ENCODE measurements around the gene SLC9A1.

The SLC9A1 gene

GRCh38 chr1:27071049-27071416 is 83.9 kb downstream of the SLC9A1 start:
- Histone ChIP-seq H4K8ac (ENCODE audit: low read length) (peak overlapping the region; percentile 56), H3K4ac (ENCODE audit: low read depth in 1 of 2, low read length in 2 of 2) (no peak overlapping the region), H3K79me1 (replicated peaks; ENCODE audit: low read length, poor library complexity, severe bottlenecking) (no peaks in the 10 kb centered on the region), H2BK15ac (ENCODE audit: low read depth, poor library complexity, severe bottlenecking) (no peak overlapping the region), H2AFZ (ENCODE audit: low read depth, low read length) (no peak overlapping the region), H3K36me3 (ENCODE audit: control insufficient read depth in 1 of 2, insufficient read depth in 2 of 2, low read depth in 1 of 2, low read length in 2 of 2) (no peaks in the 10 kb centered on the region), H3K9me3 (ENCODE audit: control insufficient read depth, low read length) (no peaks in the 10 kb centered on the region), H3K4me1 (ENCODE audit: control insufficient read depth, insufficient read depth, low read depth, low read length) (peaks cover 3% of the 10 kb centered on the region), H3K14ac (ENCODE audit: low read length in 2 of 2) (no peak overlapping the region), H2BK5ac (ENCODE audit: low read depth, low read length, poor library complexity, severe bottlenecking) (no peak overlapping the region), H3K27me3 (ENCODE audit: control insufficient read depth in 1 of 2, insufficient read depth in 1 of 2, low read length in 2 of 2) (peaks cover 5 to 8% of the 10 kb centered on the region in 2 experiments), H3K4me2 (ENCODE audit: low read length, poor library complexity, severe bottlenecking) (no peak overlapping the region), H2BK120ac (ENCODE audit: low read depth, low read length) (no peak overlapping the region), H2BK12ac (ENCODE audit: low read length in 2 of 2) (no peak overlapping the region), H2AK5ac (ENCODE audit: low read length, severe bottlenecking) (no peak overlapping the region), H3K18ac (ENCODE audit: low read depth in 1 of 2, low read length in 2 of 2) (no peak overlapping the region), H3K23ac (ENCODE audit: low read length in 2 of 2) (no peak overlapping the region), H3K9ac (ENCODE audit: low read length) (no peak overlapping the region), H3K27ac (ENCODE audit: low read length, poor library complexity, severe bottlenecking) (no peak overlapping the region), H4K91ac (ENCODE audit: low read length) (no peak overlapping the region), H3K4me3 (ENCODE audit: insufficient read depth in 1 of 2, low read depth in 1 of 2, low read length in 2 of 2) (no peak overlapping the region)
- DNase-seq, result peak; percentile 36
- WGBS, result 56% methylated on average over 8 of the region's 8 CpGs

DNA sequence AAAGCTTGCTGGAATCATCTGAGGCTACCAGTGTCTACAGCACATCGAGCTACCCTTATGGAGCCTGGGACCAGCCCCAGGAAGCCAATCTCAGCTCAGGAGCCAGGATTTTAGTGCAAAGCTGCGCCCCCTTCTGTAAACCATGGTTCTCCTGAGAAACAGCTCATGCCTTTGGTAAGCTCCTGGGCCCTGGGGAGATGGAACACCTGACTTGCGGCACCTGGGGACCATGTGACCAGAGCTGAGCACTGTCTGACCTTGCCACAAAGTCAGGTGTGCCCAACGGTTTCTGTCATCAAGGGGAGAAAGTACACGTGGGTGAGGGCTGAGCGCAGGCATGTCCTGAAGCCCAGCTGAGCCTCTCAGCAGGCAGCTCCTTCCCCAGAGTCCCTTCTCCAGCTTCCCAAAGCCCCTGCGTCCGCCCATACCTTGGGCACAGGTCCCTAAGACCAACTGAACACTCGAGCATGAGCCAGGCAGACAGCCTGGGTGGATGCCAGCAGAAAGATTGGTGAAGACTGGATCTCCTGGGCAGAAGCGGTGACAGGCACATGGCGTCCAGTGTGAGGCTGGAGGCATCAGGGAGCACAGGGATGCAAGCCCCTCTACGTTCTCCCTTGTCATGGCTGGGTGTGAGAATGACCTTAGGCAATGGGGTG is 84.4 kb downstream of the SLC9A1 start:
- 72% methylated on average over 12 of the region's 12 CpGs for WGBS
- H3K9me3 ChIP-seq (ENCODE audit: control insufficient read depth, low read length), result no peaks in the 10 kb centered on the region
- H3K4ac ChIP-seq (ENCODE audit: low read depth in 1 of 2, low read length in 2 of 2), result no peak overlapping the region
- H3K27me3 ChIP-seq (ENCODE audit: control insufficient read depth in 1 of 2, insufficient read depth in 1 of 2, low read length in 2 of 2), result peaks cover 5 to 8% of the 10 kb centered on the region in 2 experiments
- H2BK120ac ChIP-seq (ENCODE audit: low read depth, low read length), result no peak overlapping the region
- no peak overlapping the region for H2BK12ac ChIP-seq (ENCODE audit: low read length in 2 of 2)
- H3K4me3 ChIP-seq (ENCODE audit: insufficient read depth in 1 of 2, low read depth in 1 of 2, low read length in 2 of 2), result no peak overlapping the region
- H4K91ac ChIP-seq (ENCODE audit: low read length), result no peak overlapping the region
- no peak for DNase-seq
- H2AFZ ChIP-seq (ENCODE audit: low read depth, low read length), result no peak overlapping the region
- H3K23ac ChIP-seq (ENCODE audit: low read length in 2 of 2), result no peak overlapping the region
- no peak overlapping the region for H3K4me2 ChIP-seq (ENCODE audit: low read length, poor library complexity, severe bottlenecking)
- H3K27ac ChIP-seq (ENCODE audit: low read length, poor library complexity, severe bottlenecking), result no peak overlapping the region
- no peaks in the 10 kb centered on the region for H3K36me3 ChIP-seq (ENCODE audit: control insufficient read depth in 1 of 2, insufficient read depth in 2 of 2, low read depth in 1 of 2, low read length in 2 of 2)
- no peak overlapping the region for H2BK5ac ChIP-seq (ENCODE audit: low read depth, low read length, poor library complexity, severe bottlenecking)
- no peaks in the 10 kb centered on the region for H3K79me1 ChIP-seq (replicated peaks; ENCODE audit: low read length, poor library complexity, severe bottlenecking)
- H2BK15ac ChIP-seq (ENCODE audit: low read depth, poor library complexity, severe bottlenecking), result no peak overlapping the region
- no peak overlapping the region for H4K8ac ChIP-seq (ENCODE audit: low read length)
- H3K18ac ChIP-seq (ENCODE audit: low read depth in 1 of 2, low read length in 2 of 2), result no peak overlapping the region
- H3K9ac ChIP-seq (ENCODE audit: low read length), result no peak overlapping the region
- H2AK5ac ChIP-seq (ENCODE audit: low read length, severe bottlenecking), result no peak overlapping the region
- H3K4me1 ChIP-seq (ENCODE audit: control insufficient read depth, insufficient read depth, low read depth, low read length), result peaks cover 3% of the 10 kb centered on the region
- H3K14ac ChIP-seq (ENCODE audit: low read length in 2 of 2), result no peak overlapping the region

- Histone ChIP-seq H3K9ac (ENCODE audit: low read length) (no peak overlapping the region), H3K36me3 (ENCODE audit: control insufficient read depth in 1 of 2, insufficient read depth in 2 of 2, low read depth in 1 of 2, low read length in 2 of 2) (no peaks in the 10 kb centered on the region), H3K27ac (ENCODE audit: low read length, poor library complexity, severe bottlenecking) (no peak overlapping the region), H2AK5ac (ENCODE audit: low read length, severe bottlenecking) (no peak overlapping the region), H2BK5ac (ENCODE audit: low read depth, low read length, poor library complexity, severe bottlenecking) (no peak overlapping the region), H3K9me3 (ENCODE audit: control insufficient read depth, low read length) (no peaks in the 10 kb centered on the region), H2BK15ac (ENCODE audit: low read depth, poor library complexity, severe bottlenecking) (no peak overlapping the region), H3K18ac (ENCODE audit: low read depth in 1 of 2, low read length in 2 of 2) (no peak overlapping the region), H2BK12ac (ENCODE audit: low read length in 2 of 2) (no peak overlapping the region), H3K4me3 (ENCODE audit: insufficient read depth in 1 of 2, low read depth in 1 of 2, low read length in 2 of 2) (no peak overlapping the region), H3K23ac (ENCODE audit: low read length in 2 of 2) (no peak overlapping the region), H3K27me3 (ENCODE audit: control insufficient read depth in 1 of 2, insufficient read depth in 1 of 2, low read length in 2 of 2) (peaks cover 5 to 8% of the 10 kb centered on the region in 2 experiments), H4K8ac (ENCODE audit: low read length) (no peak overlapping the region), H3K4ac (ENCODE audit: low read depth in 1 of 2, low read length in 2 of 2) (no peak overlapping the region), H4K91ac (ENCODE audit: low read length) (no peak overlapping the region), H3K4me2 (ENCODE audit: low read length, poor library complexity, severe bottlenecking) (no peak overlapping the region), H3K14ac (ENCODE audit: low read length in 2 of 2) (no peak overlapping the region), H3K4me1 (ENCODE audit: control insufficient read depth, insufficient read depth, low read depth, low read length) (peaks cover 3% of the 10 kb centered on the region), H2BK120ac (ENCODE audit: low read depth, low read length) (no peak overlapping the region), H2AFZ (ENCODE audit: low read depth, low read length) (no peak overlapping the region), H3K79me1 (replicated peaks; ENCODE audit: low read length, poor library complexity, severe bottlenecking) (no peaks in the 10 kb centered on the region)
- WGBS, result 94% methylated on average over 4 of the region's 4 CpGs
- DNase-seq, result no peak
Observed at GRCh38 chr1:27068922-27069321, 86.0 kb downstream of the SLC9A1 start.

DNA sequence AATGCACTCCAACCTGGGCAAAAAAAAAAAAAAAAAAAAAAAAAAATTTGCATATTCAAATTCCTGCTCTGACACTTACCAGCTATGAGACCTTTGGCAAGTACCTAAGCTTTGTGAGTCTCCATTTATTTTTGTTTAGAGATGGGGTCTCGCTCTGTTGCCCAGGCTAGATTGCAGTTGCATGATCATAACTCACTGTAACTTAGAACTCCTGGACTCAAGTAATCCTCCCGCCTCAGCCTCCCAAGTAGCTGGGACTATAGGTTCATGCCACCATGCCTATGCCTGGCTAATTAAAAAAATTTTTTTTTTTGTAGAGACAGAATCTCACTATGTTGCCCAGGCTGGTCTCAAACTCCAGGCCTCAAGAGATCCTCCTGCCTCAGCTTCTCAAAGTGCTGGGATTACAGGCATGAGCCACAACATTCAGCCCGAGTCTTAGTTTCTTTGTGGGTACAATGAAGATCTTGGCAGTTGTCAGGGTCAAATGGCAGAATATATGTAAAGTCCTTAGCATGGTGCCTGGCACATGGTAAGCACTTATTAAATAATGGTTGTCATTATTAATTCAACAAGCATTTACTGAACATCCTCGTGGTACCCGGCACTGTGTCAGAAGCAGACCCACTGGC is 88.8 kb downstream of the SLC9A1 start:
- Histone ChIP-seq H2BK5ac (ENCODE audit: low read depth, low read length, poor library complexity, severe bottlenecking) (no peak overlapping the region), H2AK5ac (ENCODE audit: low read length, severe bottlenecking) (no peak overlapping the region), H3K79me1 (replicated peaks; ENCODE audit: low read length, poor library complexity, severe bottlenecking) (no peaks in the 10 kb centered on the region), H3K23ac (ENCODE audit: low read length in 2 of 2) (no peak overlapping the region), H4K91ac (ENCODE audit: low read length) (no peak overlapping the region), H4K8ac (ENCODE audit: low read length) (no peak overlapping the region), H3K4me1 (ENCODE audit: control insufficient read depth, insufficient read depth, low read depth, low read length) (peaks cover under 1% of the 10 kb centered on the region), H2BK12ac (ENCODE audit: low read length in 2 of 2) (no peak overlapping the region), H3K18ac (ENCODE audit: low read depth in 1 of 2, low read length in 2 of 2) (no peak overlapping the region), H2BK15ac (ENCODE audit: low read depth, poor library complexity, severe bottlenecking) (no peak overlapping the region), H3K4me2 (ENCODE audit: low read length, poor library complexity, severe bottlenecking) (no peak overlapping the region), H3K36me3 (ENCODE audit: control insufficient read depth in 1 of 2, insufficient read depth in 2 of 2, low read depth in 1 of 2, low read length in 2 of 2) (no peaks in the 10 kb centered on the region), H3K4me3 (ENCODE audit: insufficient read depth in 1 of 2, low read depth in 1 of 2, low read length in 2 of 2) (no peak overlapping the region), H3K9me3 (ENCODE audit: control insufficient read depth, low read length) (no peaks in the 10 kb centered on the region), H2BK120ac (ENCODE audit: low read depth, low read length) (no peak overlapping the region), H3K14ac (ENCODE audit: low read length in 2 of 2) (no peak overlapping the region), H3K4ac (ENCODE audit: low read depth in 1 of 2, low read length in 2 of 2) (no peak overlapping the region), H3K27ac (ENCODE audit: low read length, poor library complexity, severe bottlenecking) (no peak overlapping the region), H2AFZ (ENCODE audit: low read depth, low read length) (no peak overlapping the region), H3K9ac (ENCODE audit: low read length) (no peak overlapping the region), H3K27me3 (ENCODE audit: control insufficient read depth in 1 of 2, insufficient read depth in 1 of 2, low read length in 2 of 2) (peaks cover 5% of the 10 kb centered on the region in 2 experiments)
- no peak for DNase-seq
- WGBS, result 100% methylated on average over 2 of the region's 5 CpGs

All from mesenchymal stem cell (in vitro differentiated cells and primary cell).